GM21447 (cell line): ENCODE results near the gene CCL4L2.
"Not testable (repeated sequence)": the region's sequence is repeated elsewhere in the genome, so short reads cannot be mapped to it uniquely, and the experiment has no call there.

Experiments used
- ATAC-seq: cut with Tn5 transposase; IDR thresholded peaks from one replicate; pipeline ENCODE4 v1.9.1; 2021; ENCODE audit not compliant: unreplicated experiment

The CCL4L2 gene

DNA sequence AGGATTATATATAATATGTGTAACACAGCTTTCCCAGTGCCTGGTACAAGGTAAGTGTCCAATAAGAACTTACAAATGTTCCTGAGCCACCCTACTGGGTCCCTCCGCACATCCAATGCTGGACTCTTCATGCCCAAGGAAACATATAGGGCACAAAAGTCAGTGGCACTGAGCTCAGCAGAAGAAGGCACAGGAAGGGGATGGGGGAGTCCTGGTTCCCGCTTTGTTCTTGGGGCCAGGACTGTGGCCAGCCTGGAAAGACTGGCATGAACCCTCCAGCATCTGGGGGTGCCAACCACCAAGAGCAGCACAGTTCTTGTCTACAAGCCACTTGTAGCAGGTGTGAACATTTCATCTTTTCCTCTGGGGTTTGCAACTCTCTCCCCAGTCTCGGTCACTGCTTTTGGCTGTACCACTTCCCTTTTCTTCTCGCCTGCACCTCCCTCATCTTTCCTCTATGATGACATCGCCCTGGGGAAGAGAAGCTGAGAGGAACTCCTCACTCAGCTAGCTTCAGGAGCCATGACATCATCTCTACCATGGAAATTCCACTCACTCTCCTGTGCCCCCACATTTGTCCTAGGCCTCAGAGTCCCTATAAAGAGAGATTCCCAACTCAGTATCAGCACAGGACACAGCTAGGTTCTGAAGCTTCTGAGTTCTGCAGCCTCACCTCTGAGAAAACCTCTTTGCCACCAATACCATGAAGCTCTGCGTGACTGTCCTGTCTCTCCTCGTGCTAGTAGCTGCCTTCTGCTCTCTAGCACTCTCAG is at the start of gene CCL4L2:
CCL4L2 (plus strand) TSS at position 625 of the 773 bp plus-strand sequence.
- ATAC-seq, result peak; percentile 70

DNA sequence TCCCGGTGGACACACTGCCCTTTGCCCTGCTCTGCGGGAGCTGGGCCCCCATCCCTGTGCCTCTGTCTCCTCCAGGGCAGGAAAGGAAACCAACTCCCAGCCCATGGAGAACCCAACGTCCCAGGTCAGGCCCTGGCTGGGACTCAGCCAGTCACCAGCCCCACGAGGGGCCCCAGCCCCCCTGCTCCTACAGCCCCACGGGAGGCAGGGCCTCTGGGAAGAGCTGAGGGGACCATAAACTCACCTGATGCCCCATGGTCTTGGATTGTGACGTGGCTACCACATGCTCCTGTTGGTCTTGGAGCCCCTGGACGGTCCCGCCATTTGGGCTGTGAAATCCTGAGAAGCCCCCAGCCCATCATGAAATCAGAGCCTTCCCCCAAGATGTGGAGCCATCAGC is 42.0 kb upstream of the CCL4L2 start:
- ATAC-seq, result not testable (repeated sequence)

DNA sequence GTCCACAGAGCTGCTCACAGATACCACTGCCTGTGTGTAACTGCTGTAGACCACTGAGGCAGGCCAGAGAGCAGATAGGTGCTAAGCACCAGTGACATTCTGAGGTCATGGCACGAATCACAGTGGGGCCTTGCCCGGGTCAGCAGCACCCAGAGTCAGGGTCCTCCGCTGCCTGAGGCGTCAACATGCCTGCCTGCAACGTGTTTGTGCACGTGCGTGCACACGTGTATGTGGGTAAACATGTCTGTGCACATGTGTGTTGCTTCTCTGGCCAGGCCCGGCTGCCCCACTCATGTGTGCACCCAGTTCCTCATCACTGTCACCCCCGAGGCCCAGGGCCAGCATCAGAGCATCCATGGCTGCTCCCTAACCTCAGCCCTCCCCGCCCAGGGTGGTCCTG is 34.3 kb upstream of the CCL4L2 start, which contains the start of gene TBC1D3B:
TBC1D3B (minus strand) TSS at position 101 of the 400 bp plus-strand sequence. CDS start 1,586 bp downstream, outside the sequence.
- not testable (repeated sequence) for ATAC-seq

DNA sequence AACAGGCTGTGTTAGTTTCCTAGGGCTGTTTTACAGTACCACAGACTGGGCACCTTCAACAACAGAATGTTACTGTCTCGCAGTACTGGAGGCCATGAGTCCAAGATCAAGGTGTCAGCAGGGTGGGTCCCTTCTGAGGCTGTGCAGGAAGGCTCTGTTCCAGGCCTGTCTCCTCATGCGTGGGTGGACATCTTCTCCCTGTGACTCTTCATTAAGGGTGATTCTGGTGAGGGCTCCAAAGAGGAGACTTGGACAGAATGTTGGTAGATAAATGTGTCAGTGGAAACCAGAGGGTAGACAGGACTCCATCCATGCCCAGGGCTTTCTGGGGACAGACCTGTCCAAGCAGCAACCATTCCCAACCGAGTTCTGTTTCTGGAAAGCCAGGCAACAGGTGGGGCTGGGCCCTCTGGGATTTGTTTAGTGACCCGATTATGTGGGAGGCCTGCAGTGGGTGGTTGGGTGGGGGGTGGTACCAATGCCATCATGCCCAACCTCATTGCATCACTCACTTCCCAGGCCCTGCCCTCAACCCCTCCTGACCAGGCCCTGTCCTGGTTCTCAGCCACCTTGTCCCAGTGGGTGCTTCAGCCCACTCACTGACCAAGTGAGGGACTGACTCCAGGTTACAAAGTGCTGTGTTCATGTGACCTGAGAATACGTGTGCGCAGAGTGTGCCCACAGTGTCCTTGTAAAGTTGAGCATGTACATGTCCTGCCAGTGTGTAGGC is 29.3 kb upstream of the CCL4L2 start:
- not testable (repeated sequence) for ATAC-seq

DNA sequence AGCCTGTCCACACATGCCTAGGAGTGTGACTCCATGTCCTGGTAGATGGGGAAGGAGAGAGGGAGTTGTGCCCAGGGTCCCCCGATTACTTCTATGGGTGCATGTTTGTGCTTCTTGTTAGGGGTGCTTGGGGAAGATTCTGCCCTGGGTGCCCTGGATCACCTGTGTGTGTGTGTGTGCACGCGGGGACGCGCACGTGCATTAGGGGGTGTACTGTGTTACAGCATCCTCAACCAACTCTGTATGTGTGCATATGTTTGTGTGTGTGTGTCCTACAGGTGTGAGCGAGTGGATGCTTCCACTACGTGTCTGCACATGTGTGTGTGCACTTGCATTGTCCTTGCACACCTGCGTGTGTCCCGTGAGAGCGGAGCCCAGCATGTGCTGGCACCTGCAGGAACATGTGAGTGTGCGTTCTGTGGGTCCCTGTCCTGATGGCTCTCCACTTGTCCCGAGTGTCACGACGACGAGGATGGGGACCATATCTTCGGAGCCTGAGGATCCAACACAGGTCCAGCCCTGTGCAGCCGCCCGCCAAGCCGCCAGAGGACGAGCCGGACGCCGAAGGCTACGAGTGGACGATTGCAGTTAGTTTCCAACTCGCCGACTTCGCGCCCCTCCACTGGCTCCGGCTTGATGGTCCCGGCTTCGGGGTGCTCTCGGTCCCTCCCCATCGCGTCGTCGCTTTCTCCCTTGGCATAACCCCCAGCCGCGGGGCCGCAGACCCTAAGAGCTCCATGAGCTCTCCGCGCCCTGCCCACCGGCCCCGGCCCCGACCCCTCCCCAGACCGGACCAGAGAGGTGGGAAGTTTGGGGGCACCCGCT is 28.5 kb upstream of the CCL4L2 start:
- ATAC-seq, result no peak

DNA sequence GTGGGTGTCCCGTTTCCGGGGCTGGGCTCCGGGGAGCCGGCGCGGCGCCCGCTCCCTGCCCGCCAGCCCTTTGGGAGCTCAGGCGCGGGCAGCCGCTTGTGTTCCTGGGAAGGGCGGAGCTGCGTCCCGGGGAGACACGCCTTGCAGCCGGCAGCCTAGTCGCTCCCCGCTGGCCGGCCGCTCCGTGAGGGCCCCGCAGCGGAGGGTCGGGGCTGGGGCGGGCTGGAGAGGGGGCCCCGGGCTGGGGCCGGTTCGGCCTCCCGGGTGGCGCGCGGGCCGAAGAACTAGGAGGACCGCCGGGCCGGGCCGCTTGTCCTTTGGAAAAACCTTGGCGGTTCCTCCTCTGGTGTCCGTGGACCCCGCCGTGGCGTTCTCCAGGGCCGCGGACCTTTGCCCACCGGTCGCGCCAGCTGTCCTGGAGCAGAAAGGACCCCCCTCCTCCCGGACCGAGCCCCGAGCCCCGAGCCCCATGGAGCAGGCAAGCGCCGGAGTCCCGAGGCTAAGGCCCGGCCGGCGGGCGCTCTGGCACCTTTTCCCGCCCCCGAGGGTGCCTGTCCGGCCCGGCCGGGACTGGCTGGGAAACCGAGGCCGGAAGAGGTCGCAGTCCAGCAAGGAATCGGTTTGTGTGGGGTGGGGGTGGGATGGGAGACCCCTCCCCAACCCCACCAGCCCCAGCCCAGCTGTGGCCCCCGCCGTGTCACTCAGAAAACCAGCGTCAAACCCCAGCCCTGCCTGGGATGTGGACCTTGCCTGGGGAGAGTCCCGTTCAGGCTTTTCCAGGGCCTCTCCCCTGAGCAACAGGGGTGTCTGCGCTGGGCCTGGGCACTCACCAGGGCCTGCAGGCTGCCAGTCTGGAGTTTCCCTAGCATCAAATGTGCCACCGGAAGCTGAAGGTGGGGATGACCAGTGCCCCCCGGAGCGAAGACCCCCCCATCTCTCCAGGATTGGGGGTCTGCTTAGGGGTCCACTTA is 27.6 kb upstream of the CCL4L2 start:
- ATAC-seq, result no peak

DNA sequence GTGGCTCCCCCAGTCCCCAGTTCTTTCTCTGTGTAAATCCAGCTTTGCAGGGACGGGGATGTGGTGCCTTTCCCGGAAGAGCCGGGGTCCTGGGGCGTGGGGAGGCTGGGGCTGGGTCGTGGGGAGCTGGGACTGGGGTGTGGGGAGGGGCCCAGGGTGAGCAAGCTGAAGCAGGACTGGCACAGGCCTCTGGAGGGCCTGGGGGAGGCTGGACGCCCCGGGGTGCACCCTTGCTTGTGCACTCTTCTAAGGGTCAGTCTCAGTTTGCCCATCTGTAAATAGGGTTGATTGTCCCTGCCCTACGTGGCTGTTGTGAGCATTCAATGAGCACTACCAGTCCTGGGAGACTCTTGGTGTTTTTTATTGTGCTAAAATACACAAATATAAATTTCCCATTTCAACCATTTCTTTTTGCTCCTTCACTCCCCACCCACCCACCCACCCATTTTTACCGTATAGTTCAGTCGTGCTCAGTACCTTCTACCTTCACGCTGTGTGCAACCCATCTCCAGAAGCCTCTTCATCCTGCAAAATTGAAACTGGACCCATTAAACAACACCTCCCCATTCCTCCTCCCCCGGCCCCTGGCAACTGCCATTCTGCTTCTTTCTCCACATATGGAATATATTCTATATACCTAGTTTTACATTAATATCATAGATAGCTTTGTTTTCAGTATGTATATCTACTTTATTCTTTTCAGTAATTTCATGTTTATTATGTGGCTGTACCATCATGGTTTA is 26.7 kb upstream of the CCL4L2 start:
- ATAC-seq, result no peak

DNA sequence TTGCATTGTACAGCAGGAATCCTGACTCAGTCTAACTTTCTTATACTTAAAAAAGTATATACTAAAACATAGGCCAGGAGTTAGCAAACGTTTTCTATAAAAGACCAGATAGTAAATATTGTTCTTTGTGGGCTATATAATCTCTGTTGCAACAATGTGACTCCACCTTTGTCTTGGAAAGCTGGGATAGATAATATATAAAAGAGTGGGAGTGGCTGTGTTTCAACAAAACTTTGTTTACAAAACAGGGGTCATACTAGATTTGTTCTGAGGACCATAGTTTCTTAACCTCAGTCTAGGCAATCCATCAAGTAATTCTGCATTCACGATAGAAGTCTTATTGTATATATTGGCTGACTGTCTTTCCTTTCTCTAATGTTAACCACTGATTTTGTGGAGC is 25.4 kb upstream of the CCL4L2 start:
- ATAC-seq, result no peak

DNA sequence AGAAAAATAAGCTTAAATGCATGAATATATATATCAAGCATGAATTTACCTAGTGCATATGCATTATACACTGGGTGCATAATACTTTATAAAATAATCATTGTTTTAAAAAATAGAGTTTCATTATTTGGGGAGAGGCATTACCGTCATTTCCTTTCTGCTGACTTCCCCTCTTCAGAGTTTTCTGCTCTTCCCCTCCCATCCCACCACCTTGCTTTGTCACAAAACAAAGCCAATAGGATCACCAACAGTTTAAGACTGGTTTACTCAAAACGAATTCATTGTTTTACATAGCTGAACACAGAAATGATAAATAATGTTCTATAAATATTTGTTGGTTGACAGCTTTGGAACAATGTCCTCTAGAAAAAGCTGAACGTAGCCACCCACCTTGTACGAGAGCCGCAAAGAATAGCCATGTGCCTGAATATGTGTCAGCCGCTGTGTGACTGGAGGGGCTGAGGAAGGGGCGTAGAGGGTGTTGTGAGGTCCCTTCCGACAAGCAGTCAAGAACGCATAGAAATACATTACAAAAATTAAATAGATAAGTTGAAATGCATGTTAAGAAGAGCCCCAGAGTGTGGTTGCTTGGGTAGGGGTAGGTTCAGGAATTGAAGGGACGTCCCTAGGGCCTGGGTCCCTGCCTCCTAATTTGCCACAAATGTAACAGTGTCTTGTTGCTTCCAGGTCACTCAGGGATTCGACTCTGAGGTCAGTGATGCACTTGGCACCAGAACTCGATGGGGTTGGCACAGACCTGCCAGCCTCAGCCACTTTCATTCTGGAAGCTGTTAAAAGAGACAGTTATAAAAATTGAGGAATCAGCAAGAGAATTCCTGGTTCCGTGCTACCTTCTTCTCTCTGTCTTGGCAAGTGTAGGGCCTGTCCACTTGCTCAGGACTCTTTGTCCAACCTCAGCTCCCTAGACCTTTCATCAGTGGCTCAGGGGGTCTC is 23.8 kb upstream of the CCL4L2 start:
- ATAC-seq, result not testable (repeated sequence)

DNA sequence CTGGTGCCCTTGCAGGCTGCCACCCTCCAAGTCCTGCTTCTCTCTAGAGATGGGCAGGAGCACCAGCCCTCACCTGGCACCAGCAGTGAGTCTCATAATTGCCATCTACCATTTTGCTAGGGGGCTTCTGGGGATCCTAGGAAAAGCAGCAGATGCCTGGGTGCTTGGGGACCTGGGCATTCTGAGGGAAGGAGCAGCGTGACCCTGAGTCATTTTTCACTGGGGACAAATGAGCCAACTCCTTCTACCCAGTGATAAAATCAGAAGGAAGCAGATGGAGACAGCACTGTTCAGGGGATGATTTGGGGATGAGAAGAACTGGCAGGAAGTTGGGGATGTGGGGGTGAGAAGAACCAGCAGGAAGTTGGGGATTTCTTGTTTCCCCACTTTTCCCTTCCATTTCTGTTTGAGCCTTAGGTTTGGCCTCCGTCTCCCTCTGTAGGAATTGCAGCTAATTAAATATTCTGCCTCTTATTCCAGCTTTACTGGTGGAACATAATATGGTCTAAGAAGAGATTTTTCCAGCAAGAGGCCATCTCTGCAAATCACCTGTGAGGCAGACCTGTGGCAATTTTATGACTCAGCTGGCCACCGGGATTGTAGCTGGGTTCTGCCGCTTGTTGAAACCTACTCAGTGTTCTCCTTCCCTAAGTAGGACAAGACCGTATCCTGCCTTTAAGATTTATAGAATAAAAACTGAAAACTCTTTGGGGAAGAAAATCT is 22.8 kb upstream of the CCL4L2 start:
- ATAC-seq, result not testable (repeated sequence)

DNA sequence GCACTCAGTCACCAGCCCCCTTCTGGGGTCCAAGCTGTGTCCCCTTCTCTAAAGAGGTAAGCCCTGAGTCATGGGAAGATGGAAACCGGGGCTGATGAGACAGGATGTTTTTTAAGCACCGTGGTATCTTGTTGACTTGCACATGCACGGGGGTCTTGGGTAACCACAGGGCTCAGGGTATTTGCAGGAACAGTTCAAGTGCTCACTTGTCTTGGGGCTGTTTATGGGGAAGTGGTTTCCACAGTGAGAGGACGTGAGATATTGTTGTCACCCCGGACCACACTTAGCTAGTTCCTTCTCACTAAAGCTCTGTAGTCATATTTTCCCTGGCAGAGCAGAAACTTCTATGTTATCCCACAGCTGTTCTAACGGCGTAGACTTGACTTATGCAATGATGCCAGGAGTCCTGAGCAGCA is 22.0 kb upstream of the CCL4L2 start:
- peak; percentile 73 for ATAC-seq

DNA sequence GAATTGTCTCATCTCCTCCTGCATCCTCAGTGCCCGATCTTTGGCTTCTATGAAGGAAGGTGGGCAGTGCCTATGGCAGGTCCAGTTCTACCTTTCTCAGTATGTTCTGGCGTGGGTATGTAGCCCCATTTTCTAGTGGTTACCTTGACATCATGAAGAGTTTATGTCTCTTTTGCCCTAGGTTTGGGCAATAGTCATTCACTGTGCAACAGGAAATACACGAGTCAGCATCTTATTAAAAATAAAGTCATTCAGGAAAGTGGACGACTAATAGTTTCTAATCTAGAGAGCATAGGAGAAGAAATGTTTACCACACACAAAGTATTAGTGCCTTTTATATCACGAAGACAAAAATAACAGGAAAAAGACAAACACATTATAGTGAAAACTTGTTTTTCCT is 20.9 kb upstream of the CCL4L2 start:
- ATAC-seq, result not testable (repeated sequence)

DNA sequence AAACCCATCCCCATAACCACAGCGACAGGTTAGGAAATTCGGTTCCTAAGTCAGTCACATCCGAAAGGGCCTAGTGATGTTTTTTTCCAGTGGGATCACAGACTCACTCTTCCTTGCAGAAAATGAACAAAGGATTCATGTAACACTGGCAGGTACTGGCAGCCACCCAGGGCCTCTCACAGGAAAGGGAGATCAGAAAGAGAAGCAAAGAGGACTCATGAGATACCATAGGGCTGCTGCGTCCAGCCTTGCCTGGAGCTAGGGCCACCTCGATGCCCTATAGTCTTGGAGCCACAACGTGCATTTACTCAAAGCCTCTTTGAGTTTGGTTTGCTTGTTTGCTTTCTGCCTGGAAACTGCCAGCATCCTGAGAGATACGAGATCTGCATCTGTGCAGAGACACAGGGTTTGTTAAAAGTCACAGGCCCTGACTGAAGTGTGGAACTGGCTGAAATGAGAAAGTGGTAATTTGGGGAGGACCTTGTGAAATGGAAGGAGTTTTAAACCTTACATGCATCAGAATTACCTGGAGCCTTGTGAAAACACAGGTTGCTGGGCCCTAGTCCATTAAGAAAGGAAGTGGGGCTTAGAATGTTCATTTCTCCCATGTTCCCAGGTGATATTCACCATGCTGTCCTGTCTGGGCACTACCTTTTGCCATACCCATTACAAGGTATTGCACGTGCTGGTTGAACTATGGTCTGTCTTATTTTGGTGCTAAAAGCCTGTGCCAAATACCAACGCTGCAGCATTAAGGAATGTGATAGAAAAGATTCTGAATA is 20.1 kb upstream of the CCL4L2 start:
- not testable (repeated sequence) for ATAC-seq

DNA sequence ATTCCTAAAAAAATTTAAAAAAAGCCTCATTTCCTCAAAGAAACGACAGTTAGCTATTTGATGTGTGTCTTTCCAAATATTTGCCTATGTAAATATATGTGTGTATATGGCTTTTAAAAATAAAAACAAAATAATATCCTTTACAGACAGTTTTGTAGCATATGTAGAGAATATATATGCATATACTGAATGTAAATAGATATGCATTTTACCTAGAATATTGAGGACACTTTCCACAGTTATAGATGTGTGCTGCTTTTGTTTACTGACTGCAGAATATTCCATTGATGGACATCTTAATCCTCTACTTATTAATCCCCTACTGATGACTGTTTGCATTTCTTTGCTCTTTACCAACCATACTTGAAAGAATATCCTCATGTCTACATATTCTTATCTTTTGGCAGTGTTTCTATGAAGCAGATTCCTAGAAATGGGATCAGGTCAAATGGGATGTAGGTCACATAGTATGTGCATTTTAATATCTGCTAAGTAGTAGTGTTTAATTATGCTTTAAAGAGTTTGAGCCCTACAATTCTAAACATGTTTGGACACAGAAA is 17.6 kb upstream of the CCL4L2 start:
- no peak for ATAC-seq

DNA sequence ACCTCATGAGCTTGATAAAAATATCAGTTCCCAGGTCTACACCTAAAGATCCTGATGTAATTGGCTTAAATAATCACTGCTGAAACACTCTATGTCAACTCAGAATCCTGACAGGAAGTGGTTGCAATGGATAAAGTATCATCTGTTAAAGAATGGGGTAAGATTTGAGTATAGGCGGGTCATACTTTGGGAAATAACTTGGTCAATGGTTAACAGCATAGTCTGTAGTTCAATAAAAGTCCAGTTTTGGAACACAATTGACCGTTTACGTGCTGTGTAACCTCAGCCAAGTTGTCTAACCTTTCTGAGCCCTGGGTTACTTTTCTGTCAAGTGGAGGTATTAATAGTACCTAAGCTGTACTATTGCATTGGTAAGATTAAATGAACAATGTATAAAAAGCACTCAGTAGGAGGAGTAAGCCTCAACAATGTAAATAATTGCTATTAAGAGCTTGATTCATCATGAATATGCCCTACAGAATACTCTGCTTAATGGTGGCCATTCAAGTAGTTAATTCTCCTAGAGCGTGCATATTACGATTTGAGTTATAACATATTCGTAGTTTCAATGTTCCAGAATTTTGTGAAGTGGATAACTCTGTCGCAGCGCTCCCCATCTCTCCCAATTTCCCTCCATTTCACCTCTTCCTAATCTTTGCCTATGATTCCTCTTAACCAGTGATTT is 16.6 kb upstream of the CCL4L2 start:
- not testable (repeated sequence) for ATAC-seq
